ENCODE results near the gene CYB561D2.

CYB561D2 gene

GRCh38 chr3:50365842-50366220, 15.2 kb downstream of the CYB561D2 start:
- DNase-seq (ENCODE audit: low read depth): no peak

- DNase-seq (ENCODE audit: low read depth): no peak
Observed at GRCh38 chr3:50369012-50369670, 18.5 kb downstream of the CYB561D2 start.

GRCh38 chr3:50370594-50370993, 19.9 kb downstream of the CYB561D2 start:
- DNase-seq (ENCODE audit: low read depth): no peak

- DNase-seq (ENCODE audit: low read depth): no peak
Observed at GRCh38 chr3:50371133-50371685, 20.5 kb downstream of the CYB561D2 start.

GRCh38 chr3:50372349-50372748, 21.7 kb downstream of the CYB561D2 start:
- peak; percentile 86 for DNase-seq (ENCODE audit: low read depth)

GRCh38 chr3:50373146-50374051, 22.7 kb downstream of the CYB561D2 start:
- DNase-seq (ENCODE audit: low read depth): peak; percentile 48

- DNase-seq (ENCODE audit: low read depth): no peak
Observed at GRCh38 chr3:50374363-50375257, 23.9 kb downstream of the CYB561D2 start.

GRCh38 chr3:50375258-50375931, 24.7 kb downstream of the CYB561D2 start:
- DNase-seq (ENCODE audit: low read depth): no peak

GRCh38 chr3:50378024-50378423, 27.4 kb downstream of the CYB561D2 start:
- DNase-seq (ENCODE audit: low read depth): no peak

GRCh38 chr3:50378757-50379156, 28.1 kb downstream of the CYB561D2 start:
- no peak for DNase-seq (ENCODE audit: low read depth)

GRCh38 chr3:50380405-50381085, 29.9 kb downstream of the CYB561D2 start:
- no peak for DNase-seq (ENCODE audit: low read depth)

GRCh38 chr3:50381383-50381782, 30.7 kb downstream of the CYB561D2 start:
- DNase-seq (ENCODE audit: low read depth): no peak

- DNase-seq (ENCODE audit: low read depth): no peak
Observed at GRCh38 chr3:50382722-50383121, 32.1 kb downstream of the CYB561D2 start.

- DNase-seq (ENCODE audit: low read depth): no peak
Observed at GRCh38 chr3:50383750-50384149, 33.1 kb downstream of the CYB561D2 start.

- DNase-seq (ENCODE audit: low read depth): no peak
Observed at GRCh38 chr3:50385754-50386153, 35.1 kb downstream of the CYB561D2 start.

GRCh38 chr3:50388016-50388719, 37.5 kb downstream of the CYB561D2 start:
- no peak for DNase-seq (ENCODE audit: low read depth)

GRCh38 chr3:50388720-50389413, 38.2 kb downstream of the CYB561D2 start:
- no peak for DNase-seq (ENCODE audit: low read depth)

- no peak for DNase-seq (ENCODE audit: low read depth)
Observed at GRCh38 chr3:50389414-50389767, 38.7 kb downstream of the CYB561D2 start.

GRCh38 chr3:50390508-50391224, 40.0 kb downstream of the CYB561D2 start:
- no peak for DNase-seq (ENCODE audit: low read depth)
